Kidney glomerular epithelial cell (primary cell): Measurements from ENCODE around the gene ANXA4.
A peak's percentile ranks its signal among the peaks of the same experiment; 100 is the strongest.
"Not testable (repeated sequence)": the region's sequence is repeated elsewhere in the genome, so short reads cannot be mapped to it uniquely, and the experiment has no call there.

Source experiments
- DNase-seq: peaks from one replicate; lab custom pipeline; 2025; lab: John Stamatoyannopoulos, UW

The ANXA4 gene

DNA sequence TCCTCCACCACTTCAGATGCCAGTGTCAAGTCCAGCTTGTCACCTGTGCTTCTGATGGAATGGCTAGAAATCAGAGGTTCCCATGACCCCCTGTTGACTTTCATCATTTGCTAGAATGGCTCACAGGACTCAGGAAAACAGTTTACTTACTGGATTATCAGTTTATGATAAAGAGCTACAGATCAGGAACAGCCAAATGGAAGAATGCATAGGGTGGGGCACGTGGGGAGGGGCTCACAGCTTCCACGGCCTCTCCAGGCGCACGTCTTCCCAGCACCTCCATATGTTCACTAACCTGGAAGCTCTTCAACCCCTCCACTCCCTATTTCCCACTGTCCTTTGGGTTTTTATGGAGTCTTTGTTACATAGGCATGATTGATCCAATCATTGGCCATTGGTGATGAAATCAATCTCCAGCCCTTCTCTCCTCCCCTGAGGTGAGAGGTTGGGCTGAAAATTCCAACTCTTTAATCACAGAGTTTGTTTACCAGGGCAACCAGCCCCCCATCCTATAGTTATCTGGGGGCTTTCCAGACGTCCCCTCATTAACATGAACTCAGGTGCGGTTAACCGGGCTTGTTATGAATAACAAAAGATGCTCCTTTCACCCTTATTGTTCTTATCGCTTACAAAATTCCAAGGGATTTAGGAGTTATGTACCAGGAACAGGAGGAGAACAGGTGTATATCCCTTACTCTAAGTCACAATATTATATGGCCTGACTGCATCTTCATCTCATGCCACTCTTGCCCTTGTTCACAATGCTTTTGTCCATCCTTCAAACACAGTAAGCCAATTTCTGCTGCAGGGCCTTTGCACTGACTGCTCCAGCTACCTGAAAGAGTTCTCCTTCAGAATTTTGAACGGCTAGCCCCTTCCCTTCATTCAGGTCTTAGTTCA, 35.2 kb downstream of the ANXA4 start:
- DNase-seq = no peak

DNA sequence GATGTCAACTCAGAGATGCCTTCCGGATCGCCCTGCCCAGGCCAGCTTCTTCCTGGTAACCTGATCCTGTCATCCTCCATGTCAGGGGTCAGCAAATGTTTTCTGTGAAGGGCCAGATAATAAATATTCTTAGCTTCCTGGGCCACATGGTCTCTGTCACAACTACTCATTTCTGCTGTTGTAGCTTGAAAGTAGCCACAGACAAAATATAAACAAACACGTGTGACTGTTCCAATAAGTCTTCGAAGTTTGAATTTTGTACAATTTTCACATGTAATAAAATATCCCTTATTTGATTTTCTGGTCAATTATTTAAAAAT, 35.8 kb downstream of the ANXA4 start:
- no peak for DNase-seq

DNA sequence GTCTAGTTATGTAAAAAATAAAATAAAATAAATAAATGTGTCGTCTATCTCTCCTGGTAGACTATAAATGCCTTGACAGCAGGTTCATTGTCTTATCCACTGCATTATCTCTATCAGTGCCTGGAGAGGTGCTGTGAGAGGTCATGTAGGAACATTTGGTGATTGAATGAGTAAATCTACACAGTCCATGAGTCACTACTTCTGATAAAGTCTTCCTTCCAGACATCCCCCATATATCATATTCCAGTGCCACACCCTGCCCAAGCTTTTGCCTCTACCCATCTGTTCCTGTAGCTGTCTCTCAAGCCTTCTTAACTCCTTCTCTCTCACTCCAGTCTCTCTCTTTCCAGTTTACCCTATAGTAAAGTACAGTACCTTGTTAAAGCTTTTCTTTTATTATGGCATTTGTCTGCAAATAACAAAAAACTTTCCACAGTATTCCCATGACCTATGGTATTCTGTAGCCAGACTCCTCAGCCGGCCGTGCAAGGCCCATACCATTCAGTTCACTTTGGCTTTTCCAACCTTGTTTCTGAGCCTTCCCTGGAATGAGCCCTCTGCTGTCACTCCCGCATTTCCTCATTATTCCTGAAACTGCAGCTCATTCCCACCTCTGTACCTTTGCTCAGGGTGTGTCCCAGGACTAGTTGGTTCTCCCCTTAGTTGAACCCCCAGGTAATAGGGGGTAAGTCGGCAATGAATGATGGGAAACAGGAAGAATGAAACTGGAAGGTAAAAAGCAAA, 37.5 kb downstream of the ANXA4 start:
- DNase-seq = peak; percentile 72

DNA sequence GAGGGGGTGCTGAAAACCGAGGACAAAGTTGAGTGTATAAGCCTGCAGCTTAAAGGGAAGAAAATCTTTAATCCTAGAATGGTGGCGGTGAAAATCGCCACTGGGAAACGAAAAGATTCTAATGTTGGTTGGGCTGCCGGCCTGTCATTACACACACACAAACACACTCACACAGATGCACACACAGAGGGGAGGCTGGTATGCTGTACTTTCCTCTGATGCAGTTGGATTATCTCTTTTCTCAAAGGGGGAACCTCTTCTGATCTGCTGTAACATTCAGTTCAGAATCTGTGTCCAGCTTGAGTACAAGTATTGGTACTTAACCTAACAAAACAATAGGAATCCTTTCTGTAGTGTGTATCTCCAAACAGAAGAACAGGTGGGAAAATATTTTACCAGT, 39.0 kb downstream of the ANXA4 start:
- DNase-seq = no peak

DNA sequence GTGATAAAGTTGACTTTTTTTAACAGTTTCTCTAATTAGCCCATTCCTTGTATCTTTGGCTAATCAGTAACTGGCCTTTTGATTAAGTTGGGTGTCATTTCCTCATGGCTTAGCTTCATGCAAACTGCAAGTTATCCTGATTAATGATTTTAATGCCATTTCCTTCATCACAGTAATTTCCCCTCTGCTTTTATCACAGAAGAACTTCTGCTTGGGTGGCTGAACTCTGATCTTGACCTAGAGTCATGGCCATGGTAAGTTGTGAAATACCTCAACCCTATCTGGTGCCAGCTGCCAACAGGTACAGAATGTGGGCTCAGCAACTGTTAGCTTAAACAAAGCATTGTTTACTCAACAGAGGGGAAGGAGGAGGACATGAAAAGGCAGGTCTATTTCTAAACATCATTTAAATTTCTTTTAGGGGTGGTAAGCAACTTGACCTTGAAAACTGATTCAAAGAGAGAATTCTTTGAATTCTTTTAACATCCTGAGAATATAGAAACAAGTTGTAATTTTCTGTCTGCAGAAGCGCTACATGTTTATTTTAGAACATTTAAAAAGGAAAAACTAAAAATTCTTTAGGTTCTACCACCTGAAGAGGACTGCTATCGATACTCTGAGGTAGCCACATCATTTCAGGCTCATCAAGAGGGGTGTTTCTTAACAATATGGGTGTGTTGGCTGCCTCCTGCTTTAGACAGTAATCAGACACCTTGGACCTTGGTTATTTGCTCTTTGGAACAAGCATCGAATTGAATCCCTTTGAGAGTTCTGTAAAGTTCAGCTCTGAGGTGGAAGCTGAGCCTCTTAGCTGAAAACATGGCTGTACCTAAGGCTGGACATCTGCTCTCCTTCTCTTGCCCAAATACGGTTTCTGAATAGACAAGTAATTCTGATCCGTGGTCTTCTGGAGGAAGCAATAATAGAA, 39.7 kb downstream of the ANXA4 start:
- DNase-seq = peak; percentile 89

DNA sequence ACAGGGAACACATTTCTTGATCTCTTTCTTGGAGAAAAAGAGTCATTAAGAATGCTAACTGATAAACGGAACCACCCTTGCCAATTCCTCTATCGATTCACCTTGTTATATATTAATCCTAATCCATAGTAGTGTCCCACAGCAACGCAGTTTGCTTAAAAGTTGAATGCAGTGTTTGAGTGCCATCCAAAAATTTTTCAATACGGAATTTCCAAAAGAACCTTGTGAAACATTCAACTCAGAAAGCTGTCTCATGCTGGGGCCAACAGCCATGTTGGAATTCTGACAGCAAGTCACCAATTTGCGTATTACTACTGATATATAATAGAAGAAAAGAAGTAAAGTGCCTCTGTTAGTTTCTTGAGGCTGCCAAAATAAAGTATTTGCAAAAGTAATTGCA, 42.3 kb downstream of the ANXA4 start:
- DNase-seq = no peak

DNA sequence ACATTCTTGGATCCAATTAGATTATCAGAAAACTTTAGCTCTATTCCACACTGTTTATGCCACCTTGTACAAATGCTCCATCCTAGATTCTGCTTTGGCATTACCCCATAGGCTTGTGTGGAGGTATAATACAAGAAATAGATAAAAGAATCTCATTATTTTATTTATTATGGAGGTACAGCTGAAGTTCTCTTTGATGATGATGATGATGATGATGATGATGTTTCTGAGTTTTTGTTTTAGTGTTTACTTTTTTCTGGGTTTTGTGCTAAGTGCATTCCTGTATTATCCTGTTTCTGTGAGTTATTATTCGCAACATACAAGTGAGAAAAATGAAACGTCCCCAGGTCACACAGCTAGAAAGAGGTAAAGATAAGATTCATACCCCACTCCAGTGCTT, 43.4 kb downstream of the ANXA4 start:
- DNase-seq = no peak

DNA sequence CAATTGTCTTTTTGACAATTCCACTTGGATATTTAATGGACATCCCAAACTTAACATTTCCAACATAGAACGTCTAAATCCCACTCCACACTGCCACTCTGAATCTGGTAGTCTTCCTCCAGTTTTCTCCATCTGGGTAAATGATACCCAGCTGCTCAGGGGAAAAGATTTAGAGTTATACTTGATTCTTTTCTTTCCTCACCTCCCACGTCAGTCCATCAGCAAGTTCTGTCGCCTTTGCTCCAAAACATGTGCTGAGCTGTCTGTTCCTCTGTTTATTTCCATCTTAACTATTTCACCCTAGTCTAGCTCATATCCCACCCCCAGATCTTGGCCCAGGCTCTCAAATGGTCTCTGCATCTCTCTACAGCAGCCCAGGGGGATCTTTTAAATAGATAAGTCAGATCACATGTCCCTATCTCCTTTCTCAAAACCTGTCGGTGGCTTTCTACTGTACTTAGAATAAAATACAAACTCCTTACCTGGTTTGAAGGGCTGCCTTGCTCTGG, 44.2 kb downstream of the ANXA4 start:
- DNase-seq = no peak

DNA sequence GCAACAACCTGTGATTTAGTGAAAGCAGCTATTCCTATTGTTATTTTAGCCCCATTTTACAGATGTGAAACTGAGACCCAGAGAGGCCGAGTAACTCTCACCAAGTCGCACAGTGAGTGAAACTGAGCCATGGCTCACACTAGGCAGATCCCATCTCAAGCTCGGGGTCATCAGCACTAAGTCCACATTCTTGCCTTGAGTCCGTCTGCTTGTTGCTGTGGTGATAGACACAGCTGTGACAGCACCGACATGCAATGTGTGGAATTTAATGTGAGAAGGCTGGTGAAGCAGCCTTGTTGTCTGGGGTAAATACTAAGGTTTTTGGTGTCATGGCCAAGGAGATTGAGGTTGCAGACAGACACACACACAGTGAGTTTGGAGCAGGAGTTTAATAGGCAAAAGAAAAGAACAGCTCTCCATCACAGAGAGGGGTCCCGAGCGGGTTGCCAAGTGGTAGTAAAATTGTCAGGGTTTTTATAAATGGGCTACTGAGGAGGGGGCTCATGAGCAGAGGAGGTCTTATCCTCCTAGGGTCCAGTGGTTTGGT, 47.3 kb downstream of the ANXA4 start:
- peak; percentile 77 for DNase-seq

DNA sequence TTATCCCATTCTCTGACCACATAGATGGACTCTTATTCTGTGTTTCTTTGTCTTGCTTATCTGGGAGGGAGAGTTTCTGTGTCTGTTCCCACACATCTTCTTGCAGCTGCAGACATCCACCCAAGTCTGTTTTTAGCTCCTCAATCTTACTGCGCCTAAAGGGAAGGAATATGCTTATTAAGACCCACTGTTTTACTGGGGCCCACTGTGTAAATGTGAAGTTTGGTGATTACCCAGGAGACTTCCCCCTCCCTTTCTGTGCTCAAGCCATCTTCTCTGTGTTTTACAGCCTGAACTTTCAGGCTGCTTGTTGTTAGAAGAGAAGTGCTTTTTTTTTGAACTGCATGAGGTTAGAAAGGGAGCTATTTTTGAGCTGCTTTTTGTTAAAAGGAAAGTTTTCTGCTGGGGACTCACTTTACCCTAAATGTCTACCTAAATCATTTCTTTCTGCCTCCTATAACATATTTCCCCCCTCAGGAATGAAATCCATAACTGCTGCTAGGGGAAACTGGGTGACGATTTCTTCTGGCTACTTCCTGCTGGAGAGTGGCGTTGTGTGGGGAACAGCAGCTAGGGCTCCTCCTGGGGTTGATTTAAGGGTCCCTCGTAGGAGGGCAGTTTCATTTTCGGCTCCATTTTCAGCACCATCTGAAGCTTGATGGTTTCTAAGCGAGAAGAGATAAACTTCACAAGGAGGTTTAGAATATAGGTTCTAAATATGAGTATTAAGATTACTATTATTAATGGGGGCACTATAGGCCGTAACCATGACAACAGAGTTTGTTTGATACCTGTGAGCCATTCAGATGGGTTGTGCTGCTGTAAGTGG, 48.1 kb downstream of the ANXA4 start:
- DNase-seq = peak; percentile 61

DNA sequence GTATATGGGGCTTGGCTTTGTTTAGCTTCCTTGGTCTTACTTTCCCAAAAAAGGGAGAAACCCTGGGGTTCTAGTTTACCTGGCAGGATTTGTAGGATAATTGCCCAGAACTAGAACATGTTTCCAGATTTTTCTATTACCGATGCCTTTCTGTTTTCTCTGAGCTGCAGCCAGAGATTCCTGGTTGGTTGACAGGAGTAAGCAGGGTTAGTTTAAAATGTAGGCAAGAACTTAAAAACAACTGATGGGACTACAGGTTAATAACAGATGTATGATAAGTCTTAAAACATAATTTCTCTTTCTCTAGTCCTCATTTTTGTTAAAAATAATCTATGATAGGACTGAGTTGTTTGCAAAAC, 48.6 kb downstream of the ANXA4 start:
- no peak for DNase-seq

DNA sequence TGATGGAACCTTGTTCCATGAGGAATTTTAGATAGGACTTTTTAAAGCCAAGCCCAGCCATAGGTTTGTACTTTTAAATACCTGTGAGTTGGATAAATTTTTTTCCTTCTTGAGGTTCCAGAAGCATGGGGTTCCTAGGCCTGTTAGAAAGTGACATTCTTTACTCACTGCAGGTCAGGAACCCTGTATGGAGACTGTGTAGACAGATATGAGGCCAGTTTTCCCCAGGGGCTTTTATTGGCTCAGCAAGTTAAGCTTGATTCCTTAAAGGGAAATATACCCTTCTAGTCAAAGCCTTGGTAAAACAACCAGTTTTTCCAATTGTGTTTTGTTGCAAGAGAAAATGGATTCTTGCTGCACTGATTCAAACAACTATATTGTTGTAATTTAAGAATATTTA, 49.1 kb downstream of the ANXA4 start:
- DNase-seq = no peak

DNA sequence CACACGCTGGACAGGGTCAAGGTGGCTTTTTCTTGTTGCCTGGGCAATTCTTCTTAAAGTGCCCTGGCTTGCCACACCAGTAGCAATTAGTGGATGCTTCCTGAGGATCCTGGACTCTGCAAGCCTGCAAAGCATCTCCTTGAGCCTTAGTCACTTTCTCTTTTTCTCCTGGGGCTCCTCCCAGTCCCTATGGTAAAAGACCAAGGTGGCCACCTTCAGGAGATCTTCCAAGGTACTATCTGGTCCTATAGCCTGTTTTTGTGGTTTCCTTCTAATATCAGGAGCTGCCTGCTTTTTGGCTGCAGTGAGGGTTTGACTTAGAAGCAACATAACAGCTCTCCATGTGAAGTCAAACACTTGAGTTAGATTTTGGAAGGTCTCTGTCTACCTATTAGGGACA, 54.2 kb downstream of the ANXA4 start:
- no peak for DNase-seq

DNA sequence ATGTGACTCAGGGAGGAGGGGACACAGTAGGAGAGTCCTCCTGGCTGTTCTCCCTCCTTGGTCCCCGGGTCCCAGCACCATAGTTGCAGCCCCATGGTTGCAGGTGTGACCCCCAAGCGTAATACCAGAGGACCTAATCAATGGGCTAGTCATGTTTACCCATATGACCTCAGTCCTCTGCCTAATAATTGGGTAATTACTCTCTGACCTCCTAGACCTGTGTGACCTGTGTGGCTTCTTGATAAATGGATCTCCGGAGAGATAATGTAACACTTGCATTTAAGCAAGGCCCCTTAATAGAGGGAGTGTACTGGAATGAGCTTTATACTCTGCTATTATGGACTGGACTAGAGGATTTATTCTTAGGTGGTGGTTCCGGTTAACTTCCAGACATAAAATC, 55.3 kb downstream of the ANXA4 start:
- DNase-seq = no peak

DNA sequence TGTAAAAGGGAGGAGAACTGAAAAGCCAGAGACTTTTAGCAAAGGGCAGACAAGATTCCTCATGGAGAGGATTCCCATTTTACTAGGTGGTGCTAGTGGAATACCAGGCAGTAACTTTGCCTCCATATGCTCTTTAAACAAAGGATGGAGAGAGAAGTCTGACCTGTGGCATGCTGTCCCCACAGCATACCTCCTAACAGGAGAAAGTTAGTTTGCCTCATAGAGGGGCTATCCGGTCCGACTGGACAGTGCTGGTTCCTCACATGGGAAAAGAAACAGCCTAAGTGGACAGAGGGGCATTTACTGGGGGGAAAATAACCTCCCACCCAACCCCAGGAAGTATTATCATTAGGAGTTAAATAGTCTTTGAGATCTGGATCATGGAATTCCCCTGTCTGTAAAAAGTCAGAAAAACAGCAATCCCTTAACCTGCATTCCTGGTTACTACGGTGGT, 55.9 kb downstream of the ANXA4 start:
- no peak for DNase-seq

DNA sequence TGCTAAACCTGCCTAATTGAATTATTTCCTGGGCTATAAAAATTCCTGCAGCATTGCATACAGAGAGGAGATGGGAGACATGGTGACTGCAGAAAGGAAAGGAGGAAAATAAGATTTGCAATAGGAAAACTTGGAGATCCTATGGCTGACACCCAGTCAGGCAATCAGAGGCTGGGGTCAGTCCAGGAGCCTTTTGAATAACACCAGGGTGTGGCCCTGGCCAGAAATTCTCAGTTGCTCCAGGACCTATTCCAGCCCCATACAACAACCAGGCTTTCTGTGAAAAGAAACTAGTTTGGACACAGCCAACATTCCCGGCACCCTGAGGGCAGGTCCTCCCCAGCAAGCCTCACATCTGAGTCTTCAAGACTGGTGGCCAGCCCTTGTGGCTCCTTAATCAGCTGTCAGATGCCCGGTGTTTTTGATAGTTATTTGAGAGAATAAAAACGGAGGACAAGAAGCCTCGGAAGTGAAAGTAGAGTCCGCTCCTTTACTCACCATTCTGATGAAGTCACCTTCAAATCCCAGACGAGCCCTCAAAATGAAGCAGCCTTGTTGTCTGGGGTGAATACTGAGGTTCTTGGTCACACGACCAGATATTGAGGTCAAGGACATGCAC, 56.5 kb downstream of the ANXA4 start:
- peak; percentile 82 for DNase-seq

DNA sequence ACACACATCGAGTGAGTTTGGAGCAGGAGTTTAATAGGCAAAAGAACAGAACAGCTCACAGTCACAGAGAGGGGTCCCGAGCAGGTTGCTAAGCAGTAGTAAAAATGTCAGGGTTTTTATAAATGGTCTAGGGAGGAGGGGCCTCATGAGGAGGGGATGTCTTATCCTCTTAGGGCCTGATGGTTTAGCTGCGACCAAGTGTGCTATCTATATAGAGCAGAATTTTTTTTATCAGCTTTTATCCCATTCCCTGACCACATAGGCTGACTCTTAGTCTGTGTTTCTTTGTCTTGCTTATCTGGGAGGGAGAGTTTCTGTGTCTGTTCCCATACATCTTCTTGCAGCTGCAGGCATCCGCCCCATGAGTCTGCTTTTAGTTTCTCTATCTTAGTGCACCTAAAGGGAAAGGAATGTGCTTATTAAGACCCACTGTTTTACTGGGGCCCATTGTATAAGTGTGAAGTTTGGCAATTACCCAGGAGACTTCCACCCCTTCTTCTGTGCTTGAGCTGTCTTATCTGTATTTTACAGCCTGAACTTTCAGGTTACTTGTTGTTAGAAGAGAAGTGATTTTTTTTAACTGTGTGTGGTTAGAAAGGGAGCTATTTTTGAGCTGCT, 57.1 kb downstream of the ANXA4 start:
- peak; percentile 78 for DNase-seq

DNA sequence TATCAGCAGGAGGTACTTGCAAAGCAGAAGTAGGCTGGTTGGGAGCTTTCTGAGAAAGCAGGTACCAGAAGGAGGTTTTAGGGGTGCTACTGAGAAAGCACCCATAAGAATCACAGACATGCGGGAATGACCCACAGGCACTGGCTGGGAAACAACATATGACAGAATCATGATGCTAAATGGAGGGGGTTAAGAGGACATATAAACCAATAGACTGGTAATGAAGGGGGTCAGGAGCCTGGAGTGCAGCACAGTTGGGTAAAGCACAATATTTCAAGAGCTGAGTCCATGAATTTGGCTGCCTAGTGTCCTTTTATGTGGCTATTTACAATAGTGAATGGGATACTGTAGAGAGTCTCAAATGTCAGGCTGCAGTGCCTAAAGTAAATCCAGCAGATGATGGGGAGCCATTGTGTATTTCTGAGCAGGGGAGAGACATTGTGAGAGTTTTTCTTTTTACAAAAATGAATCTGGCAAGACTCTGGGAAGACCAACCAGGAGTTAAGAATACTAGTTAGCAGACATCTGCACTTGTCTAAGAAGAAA, 59.9 kb downstream of the ANXA4 start:
- DNase-seq = no peak

DNA sequence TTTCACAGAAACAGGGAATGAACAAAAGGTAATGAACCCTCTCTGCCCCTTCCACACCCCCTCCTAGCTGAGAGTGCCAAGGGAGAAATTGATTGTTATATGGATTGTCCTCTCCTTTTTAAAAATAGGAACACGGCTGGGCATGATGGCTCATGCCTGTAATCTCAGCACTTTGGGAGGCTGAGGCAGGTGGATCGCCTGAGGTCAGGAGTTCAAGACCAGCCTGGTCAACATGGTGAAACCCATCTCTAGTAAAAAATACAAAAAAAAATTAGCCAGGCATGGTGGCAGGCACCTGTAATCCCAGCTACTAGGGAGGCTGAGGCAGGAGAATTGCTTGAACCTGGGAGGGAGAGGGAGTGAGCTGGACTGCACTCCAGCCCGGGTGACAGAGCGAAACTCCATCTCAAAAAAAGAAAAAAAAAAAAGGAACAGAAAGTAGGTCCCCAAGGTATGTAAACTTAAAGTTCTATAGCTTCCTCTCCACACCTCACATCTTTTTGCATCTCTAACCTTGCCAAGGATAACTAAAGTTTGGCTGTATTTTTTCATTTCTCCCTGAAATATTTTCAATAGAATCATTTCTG, 60.9 kb downstream of the ANXA4 start:
- DNase-seq = not testable (repeated sequence)
